ENCODE data around the gene KNDC1. TPM values are rescaled to one million over a fixed set of nuclear protein-coding genes. Genes with fewer than 3 reads are reported as not detected.

KNDC1 gene
- total RNA-seq, 5 donors from 2014 or later (not counting 1 experiment from before 2014, with no cell fraction given): 0.09 to 1.2 (median 0.35) TPM

GRCh38 chr10:133226251-133226808 lies 66.3 kb downstream of the KNDC1 start:
- peaks cover 10 to 20% (median 17%) of the 10 kb centered on the region in 3 donors for H3K4me1 Mint-ChIP-seq
- no peaks in the 10 kb centered on the region for H3K9me3 ChIP-seq
- no peak overlapping the region for H3K4me3 ChIP-seq (ENCODE audit: control insufficient read depth in 1 of 2, extremely low read depth in 1 of 2, low read length in 1 of 2)
- POLR2A ChIA-PET: interaction anchor here in 1 of 2 donors (0.5 kb wide), 1 partner anchor 372 kb away, joined by 3 read pairs; no protein-coding TSS in a partner anchor
- peaks cover 0 to 10% of the 10 kb centered on the region in 2 experiments for H3K4me1 ChIP-seq (ENCODE audit: control insufficient read depth in 1 of 2, extremely low read depth in 1 of 2, insufficient read depth in 2 of 2, low read length in 2 of 2)
- H3K36me3 ChIP-seq (ENCODE audit: control insufficient read depth in 2 of 2, extremely low read depth in 1 of 2, insufficient read depth in 1 of 2, low read length in 1 of 2): no peaks in the 10 kb centered on the region
- H3K27me3 ChIP-seq (replicated peaks in 1 of 2; ENCODE audit: control insufficient read depth in 2 of 2, extremely low read depth in 1 of 2, insufficient read depth in 2 of 2, low read length in 1 of 2): peaks cover 7 to 61% of the 10 kb centered on the region in 2 experiments
- 30% methylated on average over 30 of the region's 30 CpGs for WGBS (ENCODE audit: insufficient coverage)
- ATAC-seq (replicated peaks in 1 of 4) (peak in 2 of 4 experiments; percentile 27 to 35), DNase-seq (peak in 1 of 35 experiments; percentile 12)
- H3K27ac Mint-ChIP-seq: peak overlapping the region in 1 of 2 donors; percentile 31
- CTCF ChIA-PET: no interaction called here
- H3K4me3 Mint-ChIP-seq: no peak overlapping the region
- H3K36me3 Mint-ChIP-seq: no peaks in the 10 kb centered on the region
- no peak overlapping the region for H3K27ac ChIP-seq (ENCODE audit: low read length)
- H3K9me3 Mint-ChIP-seq: no peaks in the 10 kb centered on the region
- H3K27me3 Mint-ChIP-seq: peaks cover 28 to 49% of the 10 kb centered on the region in 2 donors

- ChIA-PET POLR2A (no interaction called here), CTCF (no interaction called here)
- peaks cover 34 to 55% of the 10 kb centered on the region in 2 donors for H3K27me3 Mint-ChIP-seq
- no peak overlapping the region for H3K4me3 ChIP-seq (ENCODE audit: control insufficient read depth in 1 of 2, extremely low read depth in 1 of 2, low read length in 1 of 2)
- peaks cover 10 to 24% (median 19%) of the 10 kb centered on the region in 3 donors for H3K4me1 Mint-ChIP-seq
- no peak overlapping the region for H3K4me3 Mint-ChIP-seq
- peaks cover 0 to 13% of the 10 kb centered on the region in 2 experiments for H3K4me1 ChIP-seq (ENCODE audit: control insufficient read depth in 1 of 2, extremely low read depth in 1 of 2, insufficient read depth in 2 of 2, low read length in 2 of 2)
- no peaks in the 10 kb centered on the region for H3K9me3 ChIP-seq
- no peak overlapping the region for H3K27ac ChIP-seq (ENCODE audit: low read length)
- no peaks in the 10 kb centered on the region for H3K36me3 Mint-ChIP-seq
- WGBS (ENCODE audit: insufficient coverage): 85% methylated on average over 21 of the region's 21 CpGs
- peaks cover 7 to 70% of the 10 kb centered on the region in 2 experiments for H3K27me3 ChIP-seq (replicated peaks in 1 of 2; ENCODE audit: control insufficient read depth in 2 of 2, extremely low read depth in 1 of 2, insufficient read depth in 2 of 2, low read length in 1 of 2)
- H3K36me3 ChIP-seq (ENCODE audit: control insufficient read depth in 2 of 2, extremely low read depth in 1 of 2, insufficient read depth in 1 of 2, low read length in 1 of 2): no peaks in the 10 kb centered on the region
- no peaks in the 10 kb centered on the region for H3K9me3 Mint-ChIP-seq
- DNase-seq (no peak), ATAC-seq (replicated peaks in 1 of 4) (no peak)
- H3K27ac Mint-ChIP-seq: no peak overlapping the region
Observed at GRCh38 chr10:133227256-133227655, 67.2 kb downstream of the KNDC1 start.

GRCh38 chr10:133229265-133230043 lies 69.4 kb downstream of the KNDC1 start:
- H3K27me3 Mint-ChIP-seq: peaks cover 38 to 72% of the 10 kb centered on the region in 2 donors

GRCh38 chr10:133230044-133230361 lies 70.0 kb downstream of the KNDC1 start, which contains the start of gene UTF1:
UTF1 (plus strand) TSS chr10:133230217; CDS start chr10:133230289, 72 bp downstream.
- peaks cover 10 to 27% (median 22%) of the 10 kb centered on the region in 3 donors for H3K4me1 Mint-ChIP-seq
- Histone ChIP-seq H3K4me1 (ENCODE audit: control insufficient read depth in 1 of 2, extremely low read depth in 1 of 2, insufficient read depth in 2 of 2, low read length in 2 of 2) (peaks cover 0 to 13% of the 10 kb centered on the region in 2 experiments), H3K27me3 (replicated peaks in 1 of 2; ENCODE audit: control insufficient read depth in 2 of 2, extremely low read depth in 1 of 2, insufficient read depth in 2 of 2, low read length in 1 of 2) (peaks cover 7 to 79% of the 10 kb centered on the region in 2 experiments), H3K9me3 (no peaks in the 10 kb centered on the region), H3K36me3 (ENCODE audit: control insufficient read depth in 2 of 2, extremely low read depth in 1 of 2, insufficient read depth in 1 of 2, low read length in 1 of 2) (no peaks in the 10 kb centered on the region), H3K27ac (ENCODE audit: low read length) (no peak within 1 kb of the TSS), H3K4me3 (ENCODE audit: control insufficient read depth in 1 of 2, extremely low read depth in 1 of 2, low read length in 1 of 2) (no peak within 1 kb of the TSS)
- ChIA-PET CTCF (no interaction called here), POLR2A (no interaction called here)
- H3K27me3 Mint-ChIP-seq: peaks cover 38 to 73% of the 10 kb centered on the region in 2 donors
- H3K36me3 Mint-ChIP-seq: no peaks in the 10 kb centered on the region
- 2% methylated on average over 48 of the region's 49 CpGs for WGBS (ENCODE audit: insufficient coverage)
- H3K9me3 Mint-ChIP-seq: no peaks in the 10 kb centered on the region
- H3K4me3 Mint-ChIP-seq: peak within 1 kb of the TSS; percentile 54 to 67 (median 66)
- H3K27ac Mint-ChIP-seq: no peak within 1 kb of the TSS
- DNase-seq (no peak), ATAC-seq (replicated peaks in 1 of 4) (no peak)

More at GRCh38 chr10:133229265-133230043, 69.4 kb downstream of the KNDC1 start:
- Histone ChIP-seq H3K27ac (ENCODE audit: low read length) (no peak overlapping the region), H3K4me3 (ENCODE audit: control insufficient read depth in 1 of 2, extremely low read depth in 1 of 2, low read length in 1 of 2) (no peak overlapping the region), H3K9me3 (no peaks in the 10 kb centered on the region), H3K36me3 (ENCODE audit: control insufficient read depth in 2 of 2, extremely low read depth in 1 of 2, insufficient read depth in 1 of 2, low read length in 1 of 2) (no peaks in the 10 kb centered on the region), H3K4me1 (ENCODE audit: control insufficient read depth in 1 of 2, extremely low read depth in 1 of 2, insufficient read depth in 2 of 2, low read length in 2 of 2) (peaks cover 0 to 13% of the 10 kb centered on the region in 2 experiments), H3K27me3 (replicated peaks in 1 of 2; ENCODE audit: control insufficient read depth in 2 of 2, extremely low read depth in 1 of 2, insufficient read depth in 2 of 2, low read length in 1 of 2) (peaks cover 7 to 84% of the 10 kb centered on the region in 2 experiments)
- Mint-ChIP-seq H3K27ac (no peak overlapping the region), H3K9me3 (no peaks in the 10 kb centered on the region), H3K4me1 (peaks cover 10 to 24% (median 19%) of the 10 kb centered on the region in 3 donors), H3K4me3 (peak overlapping the region; percentile 54 to 67 (median 66)), H3K36me3 (no peaks in the 10 kb centered on the region)
- DNase-seq (no peak), ATAC-seq (replicated peaks in 1 of 4) (no peak)
- ChIA-PET POLR2A (no interaction called here), CTCF (no interaction called here)
- 13% methylated on average over 49 of the region's 58 CpGs for WGBS (ENCODE audit: insufficient coverage)

GRCh38 chr10:133230387-133231195 lies 70.6 kb downstream of the KNDC1 start:
- DNase-seq (peak in 2 of 35 experiments; percentile 21 to 39), ATAC-seq (replicated peaks in 1 of 4) (peak in 2 of 4 experiments; percentile 10 to 28)
- POLR2A ChIA-PET: no interaction called here
- Histone ChIP-seq H3K4me1 (ENCODE audit: control insufficient read depth in 1 of 2, extremely low read depth in 1 of 2, insufficient read depth in 2 of 2, low read length in 2 of 2) (peaks cover 0 to 16% of the 10 kb centered on the region in 2 experiments), H3K36me3 (ENCODE audit: control insufficient read depth in 2 of 2, extremely low read depth in 1 of 2, insufficient read depth in 1 of 2, low read length in 1 of 2) (no peaks in the 10 kb centered on the region), H3K27ac (ENCODE audit: low read length) (no peak overlapping the region), H3K4me3 (ENCODE audit: control insufficient read depth in 1 of 2, extremely low read depth in 1 of 2, low read length in 1 of 2) (no peak overlapping the region), H3K27me3 (replicated peaks in 1 of 2; ENCODE audit: control insufficient read depth in 2 of 2, extremely low read depth in 1 of 2, insufficient read depth in 2 of 2, low read length in 1 of 2) (peaks cover 7 to 78% of the 10 kb centered on the region in 2 experiments), H3K9me3 (no peaks in the 10 kb centered on the region)
- Mint-ChIP-seq H3K9me3 (no peaks in the 10 kb centered on the region), H3K27ac (no peak overlapping the region), H3K27me3 (peaks cover 38 to 73% of the 10 kb centered on the region in 2 donors), H3K36me3 (no peaks in the 10 kb centered on the region), H3K4me1 (peaks cover 10 to 25% (median 23%) of the 10 kb centered on the region in 3 donors), H3K4me3 (peak overlapping the region in 1 of 3 donors; percentile 66)
- 5% methylated on average over 113 of the region's 122 CpGs for WGBS (ENCODE audit: insufficient coverage)
- CTCF ChIA-PET: no interaction called here
